CD4-positive, alpha-beta T cell treated with Interleukin-2 at 100 ng/mL for 4 hours (primary cell): ENCODE results near the gene ERCC6L2.

Experiments
- DNase-seq: peaks from one replicate; pipeline ENCODE4 v3.0.0-alpha.2; 2020; ENCODE audit warnings: low spot score

The ERCC6L2 gene

DNA sequence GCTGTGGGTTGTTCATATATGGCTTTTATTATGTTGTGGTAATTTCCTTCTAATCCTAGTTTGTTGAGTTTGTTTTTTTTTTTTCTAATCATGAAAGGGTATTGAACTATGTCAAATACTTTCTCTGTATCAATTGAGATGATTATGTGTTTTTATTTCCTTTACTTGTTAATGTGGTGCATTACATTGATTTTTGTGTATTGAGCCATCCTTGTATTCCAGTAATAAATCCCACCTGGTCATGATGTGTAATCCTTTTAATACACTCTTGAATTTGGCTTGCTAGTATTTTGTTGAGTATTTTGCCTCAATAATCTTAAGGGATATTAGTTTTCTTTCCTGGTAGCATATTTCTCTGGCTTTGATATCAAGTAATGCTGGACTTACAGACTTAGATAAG lies 13.1 kb upstream of the ERCC6L2 start:
- DNase-seq, result no peak

DNA sequence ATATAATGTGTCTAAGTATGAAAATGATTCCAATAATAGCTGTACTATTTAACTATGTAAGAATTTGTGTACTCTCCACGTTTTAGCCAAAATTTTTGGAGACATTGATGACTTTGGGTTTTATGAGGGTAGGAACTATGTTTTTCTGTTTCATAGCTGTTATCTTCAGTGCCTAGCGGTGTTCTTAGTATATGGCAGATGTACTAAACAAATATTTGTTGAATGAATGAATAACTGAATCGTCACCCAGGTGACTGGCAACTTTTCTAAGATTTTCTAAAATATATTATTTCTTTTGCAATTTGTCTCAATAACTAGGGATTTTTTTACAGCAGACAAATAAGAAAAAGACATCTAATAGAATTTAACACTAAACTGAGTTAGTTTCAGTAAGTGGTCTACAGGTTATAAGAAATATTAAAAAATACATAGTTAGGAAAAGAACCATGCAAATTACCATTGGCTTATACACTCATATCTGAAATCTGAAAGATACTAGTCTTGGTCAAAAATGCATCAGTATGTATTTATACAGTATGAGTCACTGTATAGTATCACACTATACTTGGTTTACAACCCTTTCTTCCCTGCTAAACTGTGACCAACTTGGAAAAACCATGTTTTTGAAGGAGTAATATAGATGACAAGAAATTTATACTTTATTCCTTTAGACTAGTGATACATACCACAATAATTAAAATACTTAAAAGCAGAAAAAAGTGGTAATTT lies 10.5 kb upstream of the ERCC6L2 start:
- no peak for DNase-seq

DNA sequence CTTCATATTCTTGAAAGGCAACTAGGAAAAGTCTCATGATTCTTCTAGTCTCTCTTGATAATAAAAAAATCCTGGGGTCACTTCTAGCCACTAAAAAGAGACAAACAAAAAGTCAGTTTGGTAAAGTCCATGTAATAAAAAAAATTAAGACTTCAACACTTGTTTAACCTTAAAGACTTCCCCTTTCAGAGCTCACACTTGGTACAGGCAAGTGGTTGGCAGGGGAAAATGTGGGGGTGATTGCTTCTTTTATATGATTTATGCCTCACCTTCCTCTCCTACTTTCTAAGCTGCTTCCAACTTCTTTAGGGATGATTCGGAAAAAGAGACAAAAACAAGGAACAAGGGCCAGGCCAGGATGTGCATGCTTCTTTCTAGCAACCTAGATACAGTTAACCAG lies 5.1 kb upstream of the ERCC6L2 start:
- no peak for DNase-seq

DNA sequence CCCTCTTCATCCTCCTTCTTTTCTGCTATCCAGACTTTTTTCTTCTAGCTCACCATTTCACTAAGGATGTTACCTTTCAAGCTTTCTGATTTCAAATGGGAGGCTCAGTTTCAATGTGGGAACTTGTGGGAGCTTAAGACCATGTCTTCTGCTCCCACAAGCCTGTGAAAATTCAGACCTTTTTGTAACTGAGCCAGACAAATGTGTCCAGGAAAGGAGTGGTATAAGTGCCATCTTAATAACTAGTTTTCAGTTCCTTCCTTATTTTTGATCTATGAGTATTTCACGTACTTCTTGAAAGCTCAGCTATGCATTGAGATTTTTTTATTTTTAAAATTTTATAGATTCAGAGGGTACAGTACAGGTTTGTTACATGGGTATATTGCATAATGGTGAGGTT lies 4.6 kb upstream of the ERCC6L2 start:
- DNase-seq, result no peak

DNA sequence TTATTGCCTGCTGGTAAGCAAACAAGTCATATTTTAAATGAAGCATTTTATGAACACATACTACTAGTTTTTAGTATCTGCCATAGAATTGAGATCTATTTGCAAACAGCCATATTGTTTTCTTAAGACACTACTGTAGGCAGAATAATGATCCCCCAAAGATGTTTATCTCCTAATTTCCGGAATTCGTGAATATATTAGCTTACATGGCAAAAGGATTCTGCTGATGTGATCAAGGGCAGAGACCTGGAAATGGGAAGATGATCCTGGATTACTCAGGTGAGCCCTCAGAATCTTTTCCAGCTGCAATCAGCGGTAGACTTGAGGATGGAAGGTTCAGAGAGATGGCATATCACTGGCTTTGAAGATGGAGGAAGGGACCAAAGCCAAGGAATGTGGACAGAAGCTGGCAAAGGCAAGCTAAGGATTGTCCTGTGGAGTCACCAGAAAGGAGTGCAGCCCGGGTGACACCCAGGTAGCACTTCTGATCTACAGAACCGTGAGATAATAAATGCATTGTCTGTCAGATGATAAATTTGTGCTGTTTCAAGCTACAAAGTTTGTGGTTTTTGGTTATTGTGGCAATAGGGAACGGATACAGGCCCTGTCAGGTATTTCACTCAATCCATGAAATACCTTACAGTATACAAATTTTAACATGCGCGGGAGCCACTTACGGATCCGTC lies 1.0 kb upstream of the ERCC6L2 start:
- no peak for DNase-seq

DNA sequence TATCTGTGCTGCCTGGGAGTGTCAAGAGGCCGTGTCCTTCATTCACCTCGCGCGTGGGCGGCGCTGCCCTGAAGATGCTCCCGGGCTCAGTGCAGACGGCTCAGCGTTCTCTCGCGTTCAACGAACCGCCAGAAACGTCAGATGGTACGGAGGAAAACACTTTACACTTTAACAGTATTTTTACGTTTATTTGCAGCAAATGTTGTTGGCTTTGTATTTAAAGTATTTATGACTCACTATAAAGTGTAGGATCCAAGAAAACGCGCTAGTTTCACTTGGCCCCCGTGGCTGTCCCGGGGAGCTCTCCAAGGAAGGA lies 544 bp upstream of the ERCC6L2 start:
- DNase-seq, result peak; percentile 60

DNA sequence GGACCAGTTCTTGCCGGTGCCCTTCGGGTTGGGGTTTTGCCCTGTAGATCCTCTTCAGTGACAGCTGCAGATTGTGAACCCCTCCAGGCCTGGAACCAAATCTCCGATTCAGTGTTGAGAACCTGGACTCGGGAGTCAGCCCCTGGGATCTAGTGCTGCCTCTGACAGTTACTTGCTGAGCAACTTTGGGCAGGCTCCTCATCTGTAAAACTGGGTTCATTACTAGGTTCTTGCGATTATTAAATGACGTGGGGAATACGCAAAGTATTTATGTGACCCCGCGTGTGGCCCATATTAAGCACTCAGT lies 600 bp downstream of the ERCC6L2 start:
- DNase-seq, result no peak

DNA sequence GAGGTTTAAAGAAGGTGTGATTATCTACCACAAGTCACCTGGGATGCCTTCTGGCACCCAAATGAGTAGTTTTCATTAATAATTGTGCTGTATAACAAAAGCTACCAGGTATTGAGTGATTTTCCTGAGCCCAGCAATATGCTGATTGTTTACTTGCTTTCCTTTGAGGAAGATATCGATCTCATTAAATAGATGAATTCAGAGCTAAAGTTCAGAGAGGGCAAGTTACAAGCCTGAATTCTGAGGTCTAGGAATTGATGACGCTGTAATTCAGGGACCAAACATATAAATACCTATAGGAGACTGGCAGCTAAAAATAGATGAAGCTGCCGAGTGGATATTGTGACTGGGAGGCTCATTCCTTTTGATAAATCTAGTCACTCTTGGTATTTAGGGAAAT lies 1.1 kb downstream of the ERCC6L2 start:
- no peak for DNase-seq

DNA sequence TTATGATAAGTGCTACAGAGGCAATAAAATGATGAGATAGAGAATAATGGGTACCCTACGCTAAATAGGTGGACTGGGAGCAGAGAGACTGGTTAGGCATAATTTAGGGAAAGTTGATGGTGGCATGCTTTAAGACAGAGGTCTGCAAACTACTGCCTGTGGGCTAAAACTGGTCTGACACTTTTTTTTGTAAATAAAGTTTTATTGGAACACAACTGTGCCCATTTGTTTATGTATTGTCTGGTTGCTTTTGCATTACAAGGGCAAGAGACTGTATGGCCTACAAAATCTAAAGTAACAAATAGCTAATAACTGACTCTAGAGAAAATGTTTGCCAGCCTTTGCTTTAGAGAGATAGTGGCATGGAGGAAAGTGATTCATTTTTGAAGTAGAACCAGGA lies 2.5 kb downstream of the ERCC6L2 start:
- DNase-seq, result no peak

DNA sequence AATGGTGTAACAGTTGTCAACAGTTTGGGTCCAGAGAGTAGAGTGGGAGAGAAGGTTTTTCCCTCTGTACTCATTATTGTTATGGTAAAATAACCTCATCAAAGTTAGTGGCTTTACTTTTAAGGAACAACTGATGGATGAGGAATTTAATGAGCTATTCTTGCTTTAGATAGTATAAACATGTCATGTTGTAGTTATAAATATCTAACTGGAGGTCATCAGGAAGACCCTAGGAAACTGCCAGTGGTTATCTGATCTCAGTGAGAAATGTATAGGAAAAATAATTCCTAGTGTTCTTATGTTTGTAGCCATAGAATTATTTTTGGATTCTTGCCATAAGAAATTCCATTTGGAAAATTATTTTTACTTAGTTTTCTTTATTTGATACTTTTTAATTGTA lies 4.1 kb downstream of the ERCC6L2 start:
- no peak for DNase-seq

DNA sequence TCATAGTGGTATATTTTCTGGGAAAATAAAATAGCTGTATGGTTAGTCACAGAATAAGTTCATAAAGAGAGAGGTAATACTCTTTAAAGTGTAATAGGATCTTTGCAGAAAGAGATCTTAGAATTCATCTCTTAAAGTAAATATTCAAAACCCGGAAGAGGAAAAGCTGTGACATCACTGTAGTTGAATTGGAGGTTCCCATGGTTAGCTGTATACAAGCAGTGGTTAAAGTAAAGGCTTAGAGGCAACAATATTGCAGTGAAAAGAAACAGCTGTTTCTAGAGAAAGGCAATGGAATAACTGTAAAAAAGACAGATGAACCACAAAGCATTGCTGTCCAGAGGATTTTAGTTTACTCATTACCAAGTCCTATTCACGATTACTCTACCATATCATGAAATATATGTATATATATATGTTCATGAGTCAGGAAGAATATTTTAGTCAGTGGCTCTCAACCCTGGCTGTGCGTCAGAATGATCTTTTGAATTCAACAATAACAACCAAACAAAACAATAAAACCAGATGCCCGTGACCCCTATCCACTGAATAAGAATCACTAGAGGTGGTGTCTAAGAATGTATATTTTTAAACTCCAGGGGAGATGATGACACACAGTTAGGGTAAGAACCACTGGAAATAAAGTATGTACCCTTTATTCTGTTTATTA lies 4.7 kb downstream of the ERCC6L2 start:
- DNase-seq, result no peak

DNA sequence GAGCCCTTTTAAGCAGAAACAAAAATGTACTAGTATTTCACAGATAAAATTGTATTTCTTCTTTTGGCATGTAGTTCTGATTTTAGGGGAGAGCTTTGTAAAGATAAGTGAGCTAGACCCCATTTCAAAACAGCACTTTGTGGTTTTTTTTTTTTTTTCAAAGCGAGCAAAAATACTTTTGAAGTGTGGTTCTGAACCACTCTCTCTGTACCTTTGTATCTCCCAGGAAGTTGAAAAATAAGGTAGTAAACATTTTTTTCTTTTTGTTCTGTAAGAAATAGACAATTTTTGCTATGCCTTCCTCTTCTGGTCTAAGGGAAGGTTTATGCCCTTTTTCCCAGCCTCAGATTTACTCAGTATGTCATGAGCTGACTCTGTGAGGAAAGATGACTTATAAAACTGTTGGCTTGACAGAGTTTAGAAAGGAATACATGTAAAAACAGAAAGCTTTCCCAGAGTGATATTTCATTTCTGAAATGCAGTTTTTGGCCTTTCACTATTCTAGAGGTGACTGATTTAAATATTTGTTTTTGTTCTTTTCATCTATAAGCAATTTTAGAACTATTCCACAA lies 12.5 kb downstream of the ERCC6L2 start:
- peak; percentile 8 for DNase-seq

DNA sequence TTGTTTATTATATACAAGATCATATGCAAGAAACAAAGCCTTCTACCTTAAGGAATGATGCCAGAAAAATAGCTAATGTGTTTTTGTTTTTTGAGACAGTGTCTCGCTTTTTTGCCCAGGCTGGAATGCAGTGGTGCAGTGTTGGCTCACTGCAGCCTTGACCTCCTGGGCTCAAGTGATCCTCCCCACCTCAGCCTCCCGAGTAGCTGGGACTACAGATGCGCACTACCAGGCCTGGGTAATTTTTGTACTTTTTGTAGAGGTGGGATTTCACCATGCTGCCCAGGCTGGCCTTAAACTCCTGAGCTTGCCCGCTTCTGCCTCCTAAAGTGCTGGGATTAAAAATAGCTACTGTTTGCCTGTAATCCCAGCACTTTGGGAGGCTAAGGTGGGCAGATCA lies 15.1 kb downstream of the ERCC6L2 start:
- no peak for DNase-seq

DNA sequence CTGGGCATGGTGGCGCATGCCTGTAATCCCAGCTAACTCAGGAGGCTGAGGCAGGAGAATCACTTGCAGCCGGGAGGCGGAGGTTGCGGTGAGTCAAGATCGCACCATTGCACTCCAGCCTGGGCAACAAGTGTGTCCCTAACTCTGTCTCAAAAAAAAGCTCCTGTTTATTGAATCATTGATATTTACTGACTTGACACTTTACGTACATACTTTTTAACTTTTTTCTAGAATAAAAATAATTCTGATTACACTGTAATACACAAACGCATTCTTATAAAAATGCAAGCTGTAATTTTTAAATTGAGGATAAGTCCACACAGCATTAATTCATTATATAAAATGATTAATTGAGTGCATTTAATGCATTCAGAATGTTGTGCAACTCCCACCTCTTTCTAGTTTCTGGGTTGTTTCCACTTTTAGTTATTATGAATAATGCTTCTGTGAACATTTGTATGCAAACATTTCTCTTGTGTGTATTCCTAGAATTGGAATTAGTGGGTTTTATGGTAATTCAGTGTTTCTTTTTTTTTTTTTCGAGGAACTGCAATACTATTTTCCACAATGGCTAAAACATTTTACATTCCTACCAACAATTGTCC lies 15.7 kb downstream of the ERCC6L2 start:
- DNase-seq, result no peak

DNA sequence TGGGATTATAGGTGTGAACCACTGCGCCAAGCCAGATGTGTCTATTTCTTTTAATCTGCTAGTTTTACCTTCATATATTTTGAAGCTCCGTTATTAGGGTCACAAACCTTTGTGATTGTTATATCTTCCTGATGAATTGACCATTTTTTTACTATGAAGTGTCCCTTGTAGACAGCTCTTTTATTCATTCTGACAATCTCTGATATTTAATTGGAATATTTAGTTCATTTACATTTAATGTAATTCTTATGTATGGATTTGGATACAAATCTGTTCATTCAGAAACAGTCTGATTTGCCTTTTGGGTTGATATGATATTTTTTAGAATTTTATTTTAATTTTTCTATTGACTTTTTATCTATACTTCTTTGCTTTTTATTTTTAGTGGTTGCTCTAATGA lies 17.2 kb downstream of the ERCC6L2 start:
- no peak for DNase-seq

DNA sequence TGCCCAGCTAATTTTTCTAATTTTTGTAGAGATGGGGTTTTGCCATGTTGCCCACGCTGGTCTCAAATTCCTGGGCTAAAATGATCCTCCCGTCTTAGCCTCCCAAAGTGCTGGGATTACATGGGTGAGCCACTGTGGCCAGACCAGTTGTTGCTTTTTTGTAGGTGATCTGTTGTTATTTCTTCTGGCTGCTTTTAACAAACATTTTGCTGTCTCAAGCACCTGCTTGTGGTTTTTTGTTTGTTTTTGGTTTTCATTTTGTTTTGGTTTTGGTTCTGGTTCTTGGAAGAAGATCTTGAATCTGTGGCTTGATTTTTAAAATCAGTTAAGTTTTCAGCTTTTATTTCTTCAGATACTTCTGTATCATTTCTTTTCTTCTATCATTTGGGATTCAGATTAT lies 21.1 kb downstream of the ERCC6L2 start:
- DNase-seq, result no peak

DNA sequence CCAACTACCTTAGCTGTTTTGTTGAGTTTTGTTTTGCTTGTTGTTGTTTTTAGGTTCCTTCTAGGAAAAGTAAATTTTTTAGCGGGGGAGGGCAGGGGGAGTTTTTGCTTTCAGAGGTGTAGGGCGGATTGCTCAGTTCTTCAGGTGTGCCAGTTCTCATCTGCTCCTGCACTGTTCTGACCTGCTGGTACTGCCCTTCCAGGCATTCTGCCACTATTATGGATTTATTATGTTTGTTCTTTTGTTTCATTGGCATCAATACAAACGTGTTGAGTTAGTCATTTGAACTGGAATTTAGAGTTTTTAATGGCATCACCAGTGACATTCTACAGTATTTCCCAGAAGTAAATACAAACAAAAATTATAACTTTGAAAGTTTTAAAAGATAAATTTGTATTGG lies 26.0 kb downstream of the ERCC6L2 start:
- no peak for DNase-seq

DNA sequence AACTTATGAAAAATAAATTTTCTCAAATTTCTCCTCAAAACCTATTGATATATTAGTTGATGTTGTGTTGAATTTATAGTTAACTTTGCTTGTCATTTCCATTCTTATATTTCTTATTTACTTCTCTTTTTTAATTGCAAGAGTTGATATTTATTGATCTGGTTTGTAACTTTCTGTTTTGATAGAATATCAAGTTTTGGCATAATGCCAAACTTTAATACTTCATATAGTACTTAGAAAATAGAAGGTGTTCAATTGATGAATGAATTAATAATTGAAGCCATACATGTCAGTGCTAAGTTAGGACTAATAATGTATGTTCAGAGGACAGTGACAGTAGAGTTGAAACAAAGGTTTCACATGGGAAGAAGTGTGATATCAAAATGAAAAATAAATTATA lies 27.9 kb downstream of the ERCC6L2 start:
- no peak for DNase-seq

DNA sequence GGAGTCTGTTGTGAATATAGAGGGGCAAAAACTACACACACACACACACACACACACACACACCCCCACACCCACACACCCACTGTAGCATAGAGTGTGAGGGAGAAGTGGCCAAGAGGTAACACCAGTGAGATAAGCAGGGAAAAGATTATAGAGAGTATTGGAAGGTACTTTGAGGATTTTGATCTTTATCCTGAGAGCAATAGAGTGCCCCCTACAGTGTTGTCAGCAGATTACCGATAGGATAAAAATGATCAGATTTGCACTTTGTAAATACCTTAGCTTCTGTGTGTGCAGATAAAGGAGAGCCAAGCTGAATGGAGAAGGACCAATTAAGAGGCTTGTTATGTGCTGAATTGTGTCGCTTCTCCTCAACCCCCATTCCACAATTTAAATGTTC lies 32.3 kb downstream of the ERCC6L2 start:
- DNase-seq, result peak; percentile 4

DNA sequence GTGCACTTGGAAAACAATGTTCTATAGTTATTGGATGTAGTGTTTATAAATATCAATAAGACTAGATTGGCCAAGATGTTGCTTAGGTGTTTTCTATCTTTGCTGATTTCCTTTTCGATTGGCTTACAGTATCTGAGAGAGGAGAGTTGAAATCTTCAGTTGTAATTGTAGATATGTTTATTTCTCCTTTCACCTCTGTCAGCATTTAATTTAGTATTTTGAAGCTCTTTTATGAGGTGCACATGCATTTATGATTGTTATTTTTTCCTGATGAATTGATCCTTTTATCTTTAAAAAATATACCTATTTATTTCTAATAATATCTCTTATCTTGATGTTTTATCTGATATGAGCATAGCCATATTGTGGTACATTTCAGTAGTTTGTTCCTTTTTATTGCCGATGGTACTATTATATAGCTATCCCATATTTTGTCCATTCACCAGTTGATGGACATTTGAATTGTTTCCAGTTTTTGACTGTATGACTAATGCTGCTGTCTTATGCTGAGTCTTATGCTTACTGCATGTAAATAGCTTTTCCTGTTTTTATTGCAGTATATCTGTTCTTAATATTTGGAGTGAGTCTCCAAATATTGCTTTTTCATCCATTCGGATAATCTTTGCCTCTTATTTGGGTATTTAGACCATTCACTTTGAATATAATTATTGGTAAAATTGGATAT lies 34.7 kb downstream of the ERCC6L2 start:
- DNase-seq, result no peak

DNA sequence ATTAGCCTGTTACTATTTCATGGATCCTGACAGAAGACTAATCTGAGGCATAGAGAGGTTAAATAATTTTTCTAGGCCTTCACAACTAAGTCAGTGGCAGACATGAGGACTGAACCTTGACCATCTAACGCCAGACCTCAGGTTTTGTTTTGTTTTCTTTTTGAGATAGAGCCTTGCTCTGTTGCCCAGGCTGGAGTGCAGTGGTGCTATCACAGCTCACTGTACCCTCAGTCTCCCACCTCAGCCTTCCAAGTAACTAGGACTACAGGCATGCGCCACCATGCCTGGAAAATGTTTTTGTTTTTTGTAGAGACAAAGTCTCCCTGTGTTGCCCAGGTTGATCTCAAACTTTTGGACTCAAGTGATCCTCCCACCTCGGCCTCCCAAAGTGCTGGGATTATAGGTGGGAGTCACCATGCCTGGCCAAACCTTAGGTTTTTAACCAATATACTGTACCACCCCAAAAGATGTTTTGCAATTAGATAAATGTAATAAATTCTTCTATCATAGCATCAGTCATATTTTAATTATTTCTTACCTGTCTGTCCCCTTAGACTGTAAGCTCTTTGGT lies 35.4 kb downstream of the ERCC6L2 start:
- no peak for DNase-seq

DNA sequence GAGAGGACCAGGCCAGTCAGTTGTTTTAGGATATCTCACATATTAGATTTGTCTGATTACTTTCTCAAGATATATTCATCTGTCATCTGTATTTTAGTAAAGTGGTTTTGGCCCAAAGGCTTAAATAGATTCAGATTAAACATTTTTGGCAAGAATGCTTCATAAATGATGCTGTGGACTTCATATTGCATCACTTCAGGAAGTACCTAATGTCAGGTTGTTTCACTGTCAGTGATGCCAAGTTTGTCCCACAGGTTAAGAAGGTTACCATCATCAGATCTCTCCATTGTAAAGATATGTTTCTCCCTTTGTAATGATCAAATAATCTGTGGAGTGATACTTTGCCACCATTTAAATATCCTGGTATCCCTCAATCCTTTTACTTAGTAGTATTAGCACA lies 37.3 kb downstream of the ERCC6L2 start:
- DNase-seq, result no peak
